ENCODE measurements around the gene PLEKHA8.

PLEKHA8 gene

GRCh38 chr7:30150711-30151110 is 122.5 kb downstream of the PLEKHA8 start:
- TF ChIP-seq, protein P1, sequence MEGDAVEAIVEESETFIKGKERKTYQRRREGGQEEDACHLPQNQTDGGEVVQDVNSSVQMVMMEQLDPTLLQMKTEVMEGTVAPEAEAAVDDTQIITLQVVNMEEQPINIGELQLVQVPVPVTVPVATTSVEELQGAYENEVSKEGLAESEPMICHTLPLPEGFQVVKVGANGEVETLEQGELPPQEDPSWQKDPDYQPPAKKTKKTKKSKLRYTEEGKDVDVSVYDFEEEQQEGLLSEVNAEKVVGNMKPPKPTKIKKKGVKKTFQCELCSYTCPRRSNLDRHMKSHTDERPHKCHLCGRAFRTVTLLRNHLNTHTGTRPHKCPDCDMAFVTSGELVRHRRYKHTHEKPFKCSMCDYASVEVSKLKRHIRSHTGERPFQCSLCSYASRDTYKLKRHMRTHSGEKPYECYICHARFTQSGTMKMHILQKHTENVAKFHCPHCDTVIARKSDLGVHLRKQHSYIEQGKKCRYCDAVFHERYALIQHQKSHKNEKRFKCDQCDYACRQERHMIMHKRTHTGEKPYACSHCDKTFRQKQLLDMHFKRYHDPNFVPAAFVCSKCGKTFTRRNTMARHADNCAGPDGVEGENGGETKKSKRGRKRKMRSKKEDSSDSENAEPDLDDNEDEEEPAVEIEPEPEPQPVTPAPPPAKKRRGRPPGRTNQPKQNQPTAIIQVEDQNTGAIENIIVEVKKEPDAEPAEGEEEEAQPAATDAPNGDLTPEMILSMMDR (conservative IDR thresholded peaks at IDR 0.05; ENCODE audit: low read depth) = no peak
- CTCF ChIA-PET = no interaction called here
- no peak overlapping the region for H3K27ac ChIP-seq
- POLR2A ChIA-PET (ENCODE audit: low non-redundant PET) = no interaction called here
- no peak for DNase-seq (ENCODE audit: low spot score)

GRCh38 chr7:30154111-30154587 is 125.9 kb downstream of the PLEKHA8 start:
- no peak overlapping the region for H3K27ac ChIP-seq
- ChIA-PET CTCF (no interaction called here), POLR2A (ENCODE audit: low non-redundant PET) (no interaction called here)
- no peak for DNase-seq (ENCODE audit: low spot score)
- TF ChIP-seq, protein P1 (conservative IDR thresholded peaks at IDR 0.05; ENCODE audit: low read depth) = no peak

- no peak for DNase-seq (ENCODE audit: low spot score)
- POLR2A ChIA-PET (ENCODE audit: low non-redundant PET) = no interaction called here
- TF ChIP-seq, protein P1 (conservative IDR thresholded peaks at IDR 0.05; ENCODE audit: low read depth) = no peak
- H3K27ac ChIP-seq = no peak overlapping the region
- CTCF ChIA-PET = no interaction called here
These were observed 127.3 kb downstream of the PLEKHA8 start for GRCh38 chr7:30155481-30155880.

- no peak overlapping the region for H3K27ac ChIP-seq
- no peak for DNase-seq (ENCODE audit: low spot score)
- TF ChIP-seq, protein P1 (conservative IDR thresholded peaks at IDR 0.05; ENCODE audit: low read depth) = no peak
- POLR2A ChIA-PET (ENCODE audit: low non-redundant PET) = no interaction called here
- CTCF ChIA-PET = no interaction called here
These were observed 129.0 kb downstream of the PLEKHA8 start for GRCh38 chr7:30157204-30157603.

DNA sequence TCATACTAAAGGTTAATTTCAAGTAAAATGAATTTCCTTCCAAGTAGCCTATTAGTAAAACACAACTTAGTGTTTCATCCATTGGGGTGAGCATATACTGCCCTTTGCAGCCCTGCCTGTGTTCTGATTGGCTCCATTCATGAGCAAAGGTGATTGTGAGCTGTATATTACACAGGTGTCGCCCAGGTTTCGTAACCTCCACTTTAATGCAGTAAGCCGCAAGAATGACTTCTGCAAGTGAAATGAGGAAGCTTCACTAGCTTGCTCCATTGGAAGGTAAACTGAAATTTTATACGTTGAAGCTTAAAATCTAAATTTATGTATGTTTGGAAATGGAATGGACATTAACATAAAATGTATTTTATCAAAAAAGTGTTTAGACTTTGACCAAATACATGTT is 131.0 kb downstream of the PLEKHA8 start:
- no peak for DNase-seq (ENCODE audit: low spot score)
- H3K27ac ChIP-seq = no peak overlapping the region
- ChIA-PET CTCF (no interaction called here), POLR2A (ENCODE audit: low non-redundant PET) (no interaction called here)
- TF ChIP-seq, protein P1 (conservative IDR thresholded peaks at IDR 0.05; ENCODE audit: low read depth) = no peak

- DNase-seq (ENCODE audit: low spot score) = no peak
- H3K27ac ChIP-seq = peak overlapping the region; percentile 34
- ChIA-PET POLR2A (ENCODE audit: low non-redundant PET) (no interaction called here), CTCF (no interaction called here)
- TF ChIP-seq, protein P1 (conservative IDR thresholded peaks at IDR 0.05; ENCODE audit: low read depth) = no peak; the same call in 1 of the 2 replicates
These were observed 131.5 kb downstream of the PLEKHA8 start for GRCh38 chr7:30159698-30160143.

GRCh38 chr7:30160329-30160728 is 132.1 kb downstream of the PLEKHA8 start:
- H3K27ac ChIP-seq = peak overlapping the region; percentile 34
- TF ChIP-seq, protein P1 (conservative IDR thresholded peaks at IDR 0.05; ENCODE audit: low read depth) = no peak
- DNase-seq (ENCODE audit: low spot score) = no peak
- ChIA-PET POLR2A (ENCODE audit: low non-redundant PET) (no interaction called here), CTCF (no interaction called here)
